HG03442 (cell line): Measurements from ENCODE around the gene HOXA6.

Source experiments
- ATAC-seq: cut with Tn5 transposase; IDR thresholded peaks from one replicate; pipeline ENCODE4 v1.9.1; 2021; ENCODE audit warnings: mild to moderate bottlenecking, moderate library complexity; ENCODE audit not compliant: unreplicated experiment

The HOXA6 gene

GRCh38 chr7:27185013-27185853, 37.7 kb upstream of the HOXA6 start, which contains the start of gene HOXA11:
HOXA11 (minus strand) TSS chr7:27185232; CDS start chr7:27185144, 88 bp downstream.
- ATAC-seq: no peak

DNA sequence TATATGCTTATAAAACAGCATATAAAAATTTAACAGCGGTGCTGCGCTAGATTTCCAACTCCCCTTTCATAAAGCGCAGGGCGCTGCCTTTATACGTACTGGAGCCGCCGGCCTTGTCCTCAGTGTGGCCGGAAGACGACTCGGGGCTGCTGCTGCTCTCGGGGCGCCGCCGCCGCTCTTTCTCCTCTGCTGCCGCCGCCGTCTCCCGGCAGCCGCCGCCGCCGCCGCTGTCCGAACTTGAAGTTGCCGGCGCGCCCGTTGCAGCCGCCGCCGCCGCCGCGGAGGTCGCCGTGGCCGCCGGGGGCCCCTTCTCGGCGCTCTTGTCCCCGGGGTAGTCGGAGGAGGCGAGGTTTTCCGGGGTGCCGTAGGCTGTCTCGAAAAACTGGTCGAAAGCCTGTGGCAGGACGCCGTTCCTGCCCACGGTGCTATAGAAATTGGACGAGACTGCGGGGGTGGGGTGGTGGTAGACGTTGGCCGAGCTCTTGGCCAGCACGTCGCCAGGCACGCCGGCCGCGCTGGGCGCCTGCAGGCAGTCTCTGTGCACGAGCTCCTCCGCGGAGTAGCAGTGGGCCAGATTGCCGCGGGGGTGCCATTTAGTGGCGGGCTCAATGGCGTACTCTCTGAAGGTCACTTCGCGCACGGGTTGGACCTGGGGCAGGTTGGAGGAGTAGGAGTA, 36.9 kb upstream of the HOXA6 start:
- no peak for ATAC-seq

DNA sequence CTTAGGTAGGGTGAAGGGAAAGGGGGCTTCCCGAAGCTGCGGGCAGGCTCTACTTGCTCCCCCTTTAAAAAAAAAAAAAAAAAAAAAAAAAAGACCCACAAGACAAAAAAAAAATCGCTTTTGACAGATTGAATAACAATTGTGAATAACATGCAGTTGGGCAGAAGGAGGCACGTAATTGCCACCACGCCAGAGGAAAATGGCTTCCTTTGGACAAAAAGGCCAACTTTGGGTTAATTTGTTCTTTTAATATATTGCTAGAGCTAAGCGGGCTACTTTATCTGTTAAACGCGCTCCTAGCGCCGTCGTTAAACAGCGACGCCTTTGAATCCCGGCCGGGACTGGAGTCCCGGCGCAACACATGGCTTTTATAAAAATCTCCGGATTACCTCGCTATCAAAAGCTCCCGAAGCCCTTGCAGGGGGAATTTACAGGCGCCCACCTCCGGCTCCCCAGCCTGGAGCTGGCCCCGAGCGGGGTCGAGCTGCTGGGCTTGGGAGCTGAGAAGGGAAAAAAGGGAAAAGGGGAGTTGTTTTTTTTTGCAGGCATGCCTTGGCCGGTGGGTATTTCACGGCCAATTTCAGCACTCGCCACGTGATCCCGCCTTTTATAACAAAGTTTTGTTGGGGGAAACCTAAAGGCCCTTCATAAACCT, 36.2 kb upstream of the HOXA6 start:
- ATAC-seq: no peak

GRCh38 chr7:27182861-27183681, 35.5 kb upstream of the HOXA6 start:
- ATAC-seq: no peak

GRCh38 chr7:27182285-27182841, 34.8 kb upstream of the HOXA6 start:
- no peak for ATAC-seq

- ATAC-seq: no peak
Measured at GRCh38 chr7:27181795-27182275, 34.3 kb upstream of the HOXA6 start.

DNA sequence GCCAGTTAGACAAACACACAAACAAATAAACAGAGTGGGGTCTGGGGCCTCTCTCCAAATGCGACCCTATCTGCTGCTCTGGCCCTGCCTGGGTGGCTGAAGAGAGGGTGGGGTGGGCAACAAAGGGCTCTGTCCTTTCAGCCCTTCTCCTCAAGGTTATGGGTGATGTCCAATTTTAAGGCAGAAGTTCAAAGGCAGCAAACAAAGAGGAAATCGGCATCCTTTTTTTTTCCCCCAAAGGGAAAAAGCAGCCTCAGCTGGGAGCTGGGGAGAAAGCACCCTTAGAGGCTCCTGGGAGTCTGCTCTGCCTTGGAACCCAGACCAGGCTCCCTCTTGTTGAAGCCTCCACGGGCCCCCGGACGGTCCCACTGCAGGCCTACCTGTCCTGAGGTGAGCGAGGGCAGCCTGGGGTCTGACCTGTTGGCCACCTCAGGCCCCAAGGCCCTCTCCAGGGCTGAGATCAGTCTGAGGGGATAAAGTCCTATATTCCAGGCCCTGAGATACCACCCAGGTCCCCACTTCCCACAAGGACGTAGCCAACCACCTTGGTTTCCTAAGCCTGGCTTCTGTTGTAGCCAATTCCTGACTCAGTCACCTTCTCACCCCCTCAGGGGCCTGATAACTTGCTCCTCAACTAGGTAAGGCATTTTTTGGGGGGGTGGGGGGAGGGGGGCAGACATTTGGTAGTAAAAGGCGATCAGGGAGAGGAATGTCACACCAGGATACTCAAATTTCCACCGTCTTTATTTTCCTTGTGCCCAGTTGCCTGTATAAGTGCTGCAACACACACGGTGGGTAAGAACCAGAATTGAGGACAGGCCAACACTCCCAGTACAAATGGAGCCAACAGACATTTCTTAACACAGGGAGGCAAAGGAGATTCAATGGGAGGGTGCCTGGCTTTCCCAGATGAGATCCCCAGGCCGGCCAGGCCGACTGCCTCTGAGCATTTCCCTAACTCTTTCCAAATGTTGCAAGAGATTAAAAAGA, 33.2 kb upstream of the HOXA6 start:
- no peak for ATAC-seq

DNA sequence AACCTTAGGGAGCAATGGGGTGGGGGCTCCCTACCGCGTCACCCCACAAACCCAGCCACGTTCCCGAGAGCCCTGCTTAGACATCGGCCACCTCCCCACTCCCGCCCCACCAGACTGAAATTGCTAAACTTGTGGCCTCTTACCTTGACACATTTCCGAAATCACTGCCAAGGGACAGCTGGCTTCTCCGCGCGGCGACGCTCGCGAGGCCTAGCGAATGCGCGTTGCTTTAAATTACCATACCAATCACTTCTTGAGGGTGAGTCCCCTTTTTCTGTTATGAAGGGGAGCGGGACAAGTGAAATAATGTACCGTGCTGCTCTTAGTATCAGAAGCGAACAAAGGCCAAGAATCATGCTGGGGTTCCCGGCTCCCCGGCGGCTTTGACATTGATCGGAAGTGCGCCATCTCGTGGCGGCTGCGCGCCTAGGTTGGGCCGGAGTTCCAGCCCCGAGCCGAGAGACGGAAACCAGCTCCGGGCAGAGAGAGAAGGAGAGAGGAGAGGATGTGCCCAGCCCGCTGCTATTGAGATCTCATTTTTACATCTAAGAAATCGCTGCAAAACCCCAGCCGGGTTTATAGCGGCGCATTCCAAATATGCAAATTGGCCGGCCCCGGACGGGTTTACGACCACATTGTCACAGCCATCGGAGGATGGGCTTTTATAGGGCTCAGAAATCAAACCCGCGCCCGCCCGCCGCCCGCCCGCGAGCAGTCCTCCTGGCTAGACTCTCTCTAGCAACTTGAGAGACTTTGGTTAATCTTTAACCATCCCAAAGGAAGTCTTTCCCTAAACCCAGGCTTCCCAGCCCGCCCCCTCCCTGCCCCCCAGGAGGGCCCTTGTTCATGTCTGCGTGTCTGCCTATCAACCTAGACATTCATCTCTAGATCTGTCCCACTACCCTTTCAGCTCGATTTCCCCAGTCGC, 32.2 kb upstream of the HOXA6 start:
- no peak for ATAC-seq

DNA sequence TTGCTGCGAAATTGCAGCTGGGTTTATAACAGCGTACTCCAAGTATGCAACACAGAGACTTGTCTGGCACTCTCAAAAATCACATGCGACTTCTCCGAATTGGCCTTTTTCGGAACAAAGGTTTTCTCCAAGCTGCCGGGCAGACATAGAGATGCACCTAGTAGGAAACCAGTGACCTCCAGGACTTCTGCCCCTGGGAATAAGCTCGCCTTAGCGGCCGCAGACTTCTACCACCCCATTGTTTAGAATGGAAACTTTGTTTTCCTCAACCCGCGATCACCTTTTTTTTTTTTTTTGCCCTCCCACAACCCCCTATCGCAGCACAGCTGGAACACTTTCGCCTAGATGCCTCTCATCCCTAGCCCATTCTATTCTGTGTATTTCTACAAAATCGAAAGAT, 31.5 kb upstream of the HOXA6 start:
- ATAC-seq: no peak

DNA sequence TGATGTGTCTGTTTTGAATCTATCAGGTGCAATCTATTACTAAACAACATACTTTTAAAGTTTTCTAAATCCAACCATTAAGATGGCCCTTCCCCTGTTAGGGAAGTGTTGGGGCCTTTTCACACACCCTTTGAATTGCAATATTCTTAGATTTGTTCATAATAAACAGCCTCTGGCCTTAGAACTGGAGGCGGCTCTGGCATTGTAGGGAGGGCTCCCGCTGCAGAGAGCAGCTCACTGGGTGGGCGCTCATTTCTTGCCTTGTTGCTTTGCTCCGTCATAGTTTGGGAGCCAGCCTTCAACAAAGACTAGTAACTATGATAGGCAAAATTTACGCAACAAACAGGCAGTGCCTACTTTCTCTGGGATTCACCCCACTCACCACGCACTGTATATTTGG, 30.8 kb upstream of the HOXA6 start:
- ATAC-seq: no peak

- ATAC-seq: no peak
Measured at GRCh38 chr7:27177795-27178320, 30.3 kb upstream of the HOXA6 start.

GRCh38 chr7:27176962-27177794, 29.6 kb upstream of the HOXA6 start:
- ATAC-seq: no peak

- ATAC-seq: no peak
Measured at GRCh38 chr7:27176524-27176845, 28.9 kb upstream of the HOXA6 start.

GRCh38 chr7:27175626-27176523, 28.3 kb upstream of the HOXA6 start:
- ATAC-seq: no peak

GRCh38 chr7:27174874-27175625, 27.5 kb upstream of the HOXA6 start:
- no peak for ATAC-seq
